ENCODE results near the gene LRRC8E.

DNA sequence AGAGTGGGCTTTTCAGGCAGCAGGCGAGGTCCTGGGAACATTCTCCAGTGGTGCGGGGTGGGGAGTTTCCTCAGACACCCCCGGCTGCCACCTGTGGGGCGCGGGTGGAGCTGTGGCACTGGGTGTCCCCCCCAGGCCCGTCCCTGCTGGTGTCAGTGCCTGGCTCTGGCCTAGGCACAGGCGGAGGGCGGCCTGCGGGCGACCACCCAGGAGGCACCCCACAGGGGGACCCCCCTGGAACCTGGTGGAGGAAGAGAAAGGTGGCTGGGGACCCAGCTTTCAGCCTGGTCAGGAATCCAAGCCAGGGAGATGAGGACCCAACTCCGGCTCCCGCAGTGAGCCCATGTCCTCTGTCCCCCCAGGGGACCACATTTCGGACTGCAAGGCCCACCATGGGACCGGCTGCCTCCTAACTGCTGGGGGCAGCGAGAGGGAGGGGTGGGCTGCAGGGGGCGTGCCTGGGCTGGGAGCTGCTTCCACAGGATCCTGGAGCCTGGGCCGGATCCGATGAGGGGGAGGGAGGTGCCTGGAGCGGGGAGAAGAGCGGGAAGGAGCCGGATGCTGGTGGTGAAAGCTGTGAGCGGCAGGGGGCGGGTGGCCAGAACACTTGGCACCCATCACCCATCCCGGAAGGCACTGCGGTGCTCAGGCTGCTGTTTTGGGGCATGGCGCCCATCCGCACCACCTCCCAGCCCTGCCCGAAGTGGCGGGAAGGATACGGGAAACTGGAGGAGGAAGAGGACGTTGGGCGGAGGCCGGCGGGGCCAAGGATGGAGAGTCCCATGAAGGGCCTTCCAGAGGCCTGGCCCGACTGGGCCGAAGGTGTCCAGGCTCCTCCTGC lies 43.1 kb downstream of the LRRC8E start:
- TF ChIP-seq, protein P1, sequence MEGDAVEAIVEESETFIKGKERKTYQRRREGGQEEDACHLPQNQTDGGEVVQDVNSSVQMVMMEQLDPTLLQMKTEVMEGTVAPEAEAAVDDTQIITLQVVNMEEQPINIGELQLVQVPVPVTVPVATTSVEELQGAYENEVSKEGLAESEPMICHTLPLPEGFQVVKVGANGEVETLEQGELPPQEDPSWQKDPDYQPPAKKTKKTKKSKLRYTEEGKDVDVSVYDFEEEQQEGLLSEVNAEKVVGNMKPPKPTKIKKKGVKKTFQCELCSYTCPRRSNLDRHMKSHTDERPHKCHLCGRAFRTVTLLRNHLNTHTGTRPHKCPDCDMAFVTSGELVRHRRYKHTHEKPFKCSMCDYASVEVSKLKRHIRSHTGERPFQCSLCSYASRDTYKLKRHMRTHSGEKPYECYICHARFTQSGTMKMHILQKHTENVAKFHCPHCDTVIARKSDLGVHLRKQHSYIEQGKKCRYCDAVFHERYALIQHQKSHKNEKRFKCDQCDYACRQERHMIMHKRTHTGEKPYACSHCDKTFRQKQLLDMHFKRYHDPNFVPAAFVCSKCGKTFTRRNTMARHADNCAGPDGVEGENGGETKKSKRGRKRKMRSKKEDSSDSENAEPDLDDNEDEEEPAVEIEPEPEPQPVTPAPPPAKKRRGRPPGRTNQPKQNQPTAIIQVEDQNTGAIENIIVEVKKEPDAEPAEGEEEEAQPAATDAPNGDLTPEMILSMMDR (IDR thresholded peaks at IDR 0.05) = no peak
- no peak for TF ChIP-seq POLR2A (IDR thresholded peaks at IDR 0.05)
